GM23338 (cell line): ENCODE measurements around the gene SOX15. TPM values are rescaled to one million over a fixed set of nuclear protein-coding genes. Genes with fewer than 3 reads are reported as not detected.

ENCODE experiments used
- ATAC-seq: fragments of 200-7000 bp; cut with Tn5 transposase; 3 replicates; pipeline ENCODE4 v1.9.1; 2020
- DNase-seq: peaks from one replicate; pipeline ENCODE4 v3.0.0-alpha.2; 2015; ENCODE audit warnings: low spot score
- H2AFZ ChIP-seq: fragments of 200-600 bp; sonication (generic); 2 replicates; pipeline ENCODE4 v1.8.0; 2016; ENCODE audit warnings: antibody characterized with exemption, mild to moderate bottlenecking, moderate library complexity
- H3F3A ChIP-seq: fragments of 200-600 bp; sonication (generic); replicated peaks from 2 replicates; pipeline ENCODE4 v1.8.0; 2017; ENCODE audit warnings: antibody characterized with exemption, mixed run types, low read depth
- H3K27ac ChIP-seq: fragments of 200-600 bp; sonication (generic); 2 replicates; pipeline ENCODE4 v1.6.1; 2016; ENCODE audit warnings: low read depth
- H3K27me3 ChIP-seq: fragments of 200-600 bp; sonication (generic); 2 replicates; pipeline ENCODE4 v1.8.0; 2016; ENCODE audit warnings: mild to moderate bottlenecking, mixed run types, moderate library complexity; ENCODE audit not compliant: insufficient read depth
- H3K36me3 ChIP-seq: fragments of 200-600 bp; sonication (generic); 2 replicates; pipeline ENCODE4 v1.8.0; 2016; ENCODE audit warnings: mild to moderate bottlenecking; ENCODE audit not compliant: insufficient read depth
- H3K4me1 ChIP-seq: fragments of 200-600 bp; sonication (generic); 2 replicates; pipeline ENCODE4 v1.8.0; 2016; ENCODE audit warnings: mild to moderate bottlenecking, moderate library complexity; ENCODE audit not compliant: insufficient read depth
- H3K4me2 ChIP-seq: fragments of 200-600 bp; sonication (generic); 2 replicates; pipeline ENCODE4 v1.7.1; 2017; ENCODE audit warnings: mixed run types
- H3K4me3 ChIP-seq: fragments of 200-600 bp; sonication (generic); 2 replicates; pipeline ENCODE4 v1.6.1; 2016; ENCODE audit warnings: mixed run types
- H3K79me2 ChIP-seq: fragments of 200-600 bp; sonication (generic); replicated peaks from 2 replicates; pipeline ENCODE4 v1.8.0; 2017; ENCODE audit warnings: mild to moderate bottlenecking; ENCODE audit not compliant: insufficient read depth
- H3K9me2 ChIP-seq: fragments of 200-600 bp; sonication (generic); 2 replicates; pipeline ENCODE4 v1.8.0; 2017; ENCODE audit not compliant: insufficient read depth
- H4K20me1 ChIP-seq: fragments of 200-600 bp; sonication (generic); replicated peaks from 2 replicates; pipeline ENCODE4 v1.8.0; 2017; ENCODE audit warnings: mild to moderate bottlenecking; ENCODE audit not compliant: insufficient read depth
- H3K27ac Mint-ChIP-seq: 2 replicates; pipeline ENCODE4 v1.8.0; 2020; ENCODE audit warnings: inconsistent platforms, mild to moderate bottlenecking, moderate library complexity, mixed read lengths
- H3K27me3 Mint-ChIP-seq: 3 replicates; pipeline ENCODE4 v1.8.0; 2022; ENCODE audit warnings: low read depth, mild to moderate bottlenecking, moderate library complexity, mixed read lengths, inconsistent platforms; ENCODE audit not compliant: insufficient read depth, poor library complexity
- H3K36me3 Mint-ChIP-seq: 3 replicates; pipeline ENCODE4 v1.8.0; 2021; ENCODE audit warnings: low read depth, mild to moderate bottlenecking, inconsistent platforms, moderate library complexity, mixed read lengths
- H3K4me1 Mint-ChIP-seq: 3 replicates; pipeline ENCODE4 v1.8.0; 2020; ENCODE audit warnings: mild to moderate bottlenecking, inconsistent platforms, mixed read lengths
- H3K4me3 Mint-ChIP-seq: 3 replicates; pipeline ENCODE4 v1.8.0; 2021; ENCODE audit warnings: moderate library complexity, mild to moderate bottlenecking, inconsistent platforms, mixed read lengths
- H3K9me3 Mint-ChIP-seq: 3 replicates; pipeline ENCODE4 v1.8.0; 2020; ENCODE audit warnings: moderate library complexity, mild to moderate bottlenecking, inconsistent platforms, mixed read lengths
- CREB1 ChIP-seq: fragments of 250-450 bp; sonication (Bioruptor Pico); IDR thresholded peaks from 2 replicates; pipeline ENCODE4 v1.5.0; 2020; ENCODE audit warnings: low read depth, mild to moderate bottlenecking, moderate library complexity
- EZH2 ChIP-seq: fragments of 200-600 bp; sonication (generic); IDR thresholded peaks from one replicate; pipeline ENCODE4 v1.8.0; 2017; ENCODE audit warnings: antibody characterized with exemption, mild to moderate bottlenecking, low read depth; ENCODE audit not compliant: unreplicated experiment
- EZH2phosphoT487 ChIP-seq: fragments of 200-600 bp; sonication (generic); IDR thresholded peaks from one replicate; pipeline ENCODE4 v1.8.1; 2018; ENCODE audit warnings: antibody characterized with exemption; ENCODE audit not compliant: unreplicated experiment
- JUNB ChIP-seq: IDR thresholded peaks from one replicate; pipeline ENCODE4 v1.6.1; 2016; ENCODE audit warnings: antibody characterized with exemption; ENCODE audit not compliant: unreplicated experiment
- NANOG ChIP-seq: IDR thresholded peaks from 2 replicates; pipeline ENCODE4 v1.6.1; 2016; ENCODE audit warnings: antibody characterized with exemption, borderline replicate concordance
- POLR2AphosphoS5 ChIP-seq: IDR thresholded peaks from 2 replicates; pipeline ENCODE4 v1.6.1; 2016; ENCODE audit warnings: antibody characterized with exemption, low read depth
- STAT1 ChIP-seq: IDR thresholded peaks from one replicate; pipeline ENCODE4 v1.6.1; 2016; ENCODE audit warnings: antibody characterized with exemption; ENCODE audit not compliant: unreplicated experiment
- polyA plus RNA-seq: library from polyadenylated mRNA; unstranded; fragments of >200 nt; fragmentation: Nextera tagmentation; extraction: Ambion mirVana; gene quantifications from 2 replicates; pipeline ENCODE4 v1.2.1, GENCODE V29; 2016
- total RNA-seq: library from RNA; depleted of rRNA; stranded (reverse); fragments of >200 nt; shearing (Covaris generic); gene quantifications from 2 replicates; pipeline ENCODE4 v1.2.3, GENCODE V29; 2014
- TF ChIP-seq, protein P1 (sequence below): fragments of 250-450 bp; sonication (Bioruptor Pico); IDR thresholded peaks from 2 replicates; pipeline ENCODE4 v1.5.0; 2020; ENCODE audit warnings: mild to moderate bottlenecking, moderate library complexity
- TF ChIP-seq, protein P2 (sequence below), 2 experiments: fragments of 200-600 bp in 1 of 2; sonication (generic) in 1 of 2; conservative IDR thresholded peaks; 2 replicates each; pipeline versions ENCODE4 v1.5.1 to v1.6.1; 2016 to 2017; ENCODE audit warnings: antibody characterized with exemption in 2 of 2, low read depth in 2 of 2, mild to moderate bottlenecking in 2 of 2, moderate library complexity in 1 of 2
- TF ChIP-seq, protein P3 (sequence below): IDR thresholded peaks from 2 replicates; pipeline ENCODE4 v1.6.1; 2016; ENCODE audit warnings: antibody characterized with exemption

Gene SOX15
- total and polyA plus RNA-seq, 2 experiments from 2014 or later = 29.9 to 43.0 TPM

DNA sequence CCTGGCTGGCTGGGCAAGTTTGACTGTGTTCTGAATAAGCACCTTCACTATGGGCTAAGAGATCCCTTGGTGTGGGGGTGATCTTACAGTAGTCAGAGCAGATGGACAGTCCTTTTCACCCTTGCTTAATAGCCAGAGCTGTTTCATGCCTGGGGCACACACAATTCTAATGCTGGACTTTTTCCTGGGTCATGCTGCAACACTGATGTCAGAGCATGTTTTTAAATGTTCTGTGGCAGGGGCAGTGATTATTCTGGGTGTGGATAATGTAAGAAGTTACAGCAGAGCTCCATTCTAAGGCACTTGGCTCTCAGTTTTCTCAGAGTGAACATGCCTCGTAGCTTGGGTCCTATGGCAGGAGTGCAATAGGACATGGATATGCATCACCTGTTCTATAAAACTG, 14.4 kb downstream of the SOX15 start:
- Histone ChIP-seq H2AFZ (no peak overlapping the region), H3K27ac (peak overlapping the region; percentile 97), H3K4me3 (peak overlapping the region; percentile 100), H3K36me3 (peaks cover 46% of the 10 kb centered on the region), H3K4me2 (peak overlapping the region; percentile 100), H3F3A (peaks cover 83% of the 10 kb centered on the region), H3K79me2 (peaks cover 56% of the 10 kb centered on the region), H3K9me2 (no peaks in the 10 kb centered on the region), H3K4me1 (peaks cover 43% of the 10 kb centered on the region), H4K20me1 (peaks cover 40% of the 10 kb centered on the region), H3K27me3 (no peaks in the 10 kb centered on the region)
- peak overlapping the region; percentile 86 for H3K27ac Mint-ChIP-seq
- peak overlapping the region; percentile 90 for H3K4me3 Mint-ChIP-seq
- no peak for ATAC-seq
- peaks cover 64% of the 10 kb centered on the region for H3K4me1 Mint-ChIP-seq
- H3K36me3 Mint-ChIP-seq = peaks cover 90% of the 10 kb centered on the region
- DNase-seq = no peak
- no peak for TF ChIP-seq EZH2
- TF ChIP-seq, protein P1, sequence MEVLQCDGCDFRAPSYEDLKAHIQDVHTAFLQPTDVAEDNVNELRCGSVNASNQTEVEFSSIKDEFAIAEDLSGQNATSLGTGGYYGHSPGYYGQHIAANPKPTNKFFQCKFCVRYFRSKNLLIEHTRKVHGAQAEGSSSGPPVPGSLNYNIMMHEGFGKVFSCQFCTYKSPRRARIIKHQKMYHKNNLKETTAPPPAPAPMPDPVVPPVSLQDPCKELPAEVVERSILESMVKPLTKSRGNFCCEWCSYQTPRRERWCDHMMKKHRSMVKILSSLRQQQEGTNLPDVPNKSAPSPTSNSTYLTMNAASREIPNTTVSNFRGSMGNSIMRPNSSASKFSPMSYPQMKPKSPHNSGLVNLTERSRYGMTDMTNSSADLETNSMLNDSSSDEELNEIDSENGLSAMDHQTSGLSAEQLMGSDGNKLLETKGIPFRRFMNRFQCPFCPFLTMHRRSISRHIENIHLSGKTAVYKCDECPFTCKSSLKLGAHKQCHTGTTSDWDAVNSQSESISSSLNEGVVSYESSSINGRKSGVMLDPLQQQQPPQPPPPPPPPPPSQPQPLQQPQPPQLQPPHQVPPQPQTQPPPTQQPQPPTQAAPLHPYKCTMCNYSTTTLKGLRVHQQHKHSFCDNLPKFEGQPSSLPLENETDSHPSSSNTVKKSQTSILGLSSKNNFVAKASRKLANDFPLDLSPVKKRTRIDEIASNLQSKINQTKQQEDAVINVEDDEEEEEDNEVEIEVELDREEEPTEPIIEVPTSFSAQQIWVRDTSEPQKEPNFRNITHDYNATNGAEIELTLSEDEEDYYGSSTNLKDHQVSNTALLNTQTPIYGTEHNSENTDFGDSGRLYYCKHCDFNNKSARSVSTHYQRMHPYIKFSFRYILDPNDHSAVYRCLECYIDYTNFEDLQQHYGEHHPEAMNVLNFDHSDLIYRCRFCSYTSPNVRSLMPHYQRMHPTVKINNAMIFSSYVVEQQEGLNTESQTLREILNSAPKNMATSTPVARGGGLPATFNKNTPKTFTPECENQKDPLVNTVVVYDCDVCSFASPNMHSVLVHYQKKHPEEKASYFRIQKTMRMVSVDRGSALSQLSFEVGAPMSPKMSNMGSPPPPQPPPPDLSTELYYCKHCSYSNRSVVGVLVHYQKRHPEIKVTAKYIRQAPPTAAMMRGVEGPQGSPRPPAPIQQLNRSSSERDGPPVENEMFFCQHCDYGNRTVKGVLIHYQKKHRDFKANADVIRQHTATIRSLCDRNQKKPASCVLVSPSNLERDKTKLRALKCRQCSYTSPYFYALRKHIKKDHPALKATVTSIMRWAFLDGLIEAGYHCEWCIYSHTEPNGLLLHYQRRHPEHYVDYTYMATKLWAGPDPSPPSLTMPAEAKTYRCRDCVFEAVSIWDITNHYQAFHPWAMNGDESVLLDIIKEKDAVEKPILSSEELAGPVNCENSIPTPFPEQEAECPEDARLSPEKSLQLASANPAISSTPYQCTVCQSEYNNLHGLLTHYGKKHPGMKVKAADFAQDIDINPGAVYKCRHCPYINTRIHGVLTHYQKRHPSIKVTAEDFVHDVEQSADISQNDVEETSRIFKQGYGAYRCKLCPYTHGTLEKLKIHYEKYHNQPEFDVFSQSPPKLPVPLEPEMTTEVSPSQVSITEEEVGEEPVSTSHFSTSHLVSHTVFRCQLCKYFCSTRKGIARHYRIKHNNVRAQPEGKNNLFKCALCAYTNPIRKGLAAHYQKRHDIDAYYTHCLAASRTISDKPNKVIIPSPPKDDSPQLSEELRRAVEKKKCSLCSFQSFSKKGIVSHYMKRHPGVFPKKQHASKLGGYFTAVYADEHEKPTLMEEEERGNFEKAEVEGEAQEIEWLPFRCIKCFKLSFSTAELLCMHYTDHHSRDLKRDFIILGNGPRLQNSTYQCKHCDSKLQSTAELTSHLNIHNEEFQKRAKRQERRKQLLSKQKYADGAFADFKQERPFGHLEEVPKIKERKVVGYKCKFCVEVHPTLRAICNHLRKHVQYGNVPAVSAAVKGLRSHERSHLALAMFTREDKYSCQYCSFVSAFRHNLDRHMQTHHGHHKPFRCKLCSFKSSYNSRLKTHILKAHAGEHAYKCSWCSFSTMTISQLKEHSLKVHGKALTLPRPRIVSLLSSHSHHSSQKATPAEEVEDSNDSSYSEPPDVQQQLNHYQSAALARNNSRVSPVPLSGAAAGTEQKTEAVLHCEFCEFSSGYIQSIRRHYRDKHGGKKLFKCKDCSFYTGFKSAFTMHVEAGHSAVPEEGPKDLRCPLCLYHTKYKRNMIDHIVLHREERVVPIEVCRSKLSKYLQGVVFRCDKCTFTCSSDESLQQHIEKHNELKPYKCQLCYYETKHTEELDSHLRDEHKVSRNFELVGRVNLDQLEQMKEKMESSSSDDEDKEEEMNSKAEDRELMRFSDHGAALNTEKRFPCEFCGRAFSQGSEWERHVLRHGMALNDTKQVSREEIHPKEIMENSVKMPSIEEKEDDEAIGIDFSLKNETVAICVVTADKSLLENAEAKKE (CRISPR knock-in tag) = no peak
- TF ChIP-seq CREB1 (CRISPR knock-in tag) = no peak
- TF ChIP-seq, protein P2, sequence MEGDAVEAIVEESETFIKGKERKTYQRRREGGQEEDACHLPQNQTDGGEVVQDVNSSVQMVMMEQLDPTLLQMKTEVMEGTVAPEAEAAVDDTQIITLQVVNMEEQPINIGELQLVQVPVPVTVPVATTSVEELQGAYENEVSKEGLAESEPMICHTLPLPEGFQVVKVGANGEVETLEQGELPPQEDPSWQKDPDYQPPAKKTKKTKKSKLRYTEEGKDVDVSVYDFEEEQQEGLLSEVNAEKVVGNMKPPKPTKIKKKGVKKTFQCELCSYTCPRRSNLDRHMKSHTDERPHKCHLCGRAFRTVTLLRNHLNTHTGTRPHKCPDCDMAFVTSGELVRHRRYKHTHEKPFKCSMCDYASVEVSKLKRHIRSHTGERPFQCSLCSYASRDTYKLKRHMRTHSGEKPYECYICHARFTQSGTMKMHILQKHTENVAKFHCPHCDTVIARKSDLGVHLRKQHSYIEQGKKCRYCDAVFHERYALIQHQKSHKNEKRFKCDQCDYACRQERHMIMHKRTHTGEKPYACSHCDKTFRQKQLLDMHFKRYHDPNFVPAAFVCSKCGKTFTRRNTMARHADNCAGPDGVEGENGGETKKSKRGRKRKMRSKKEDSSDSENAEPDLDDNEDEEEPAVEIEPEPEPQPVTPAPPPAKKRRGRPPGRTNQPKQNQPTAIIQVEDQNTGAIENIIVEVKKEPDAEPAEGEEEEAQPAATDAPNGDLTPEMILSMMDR (conservative IDR thresholded peaks at IDR 0.05; ENCODE audit: low read depth in 2 of 2) = no peak
- no peak for TF ChIP-seq POLR2AphosphoS5
- TF ChIP-seq, protein P3, sequence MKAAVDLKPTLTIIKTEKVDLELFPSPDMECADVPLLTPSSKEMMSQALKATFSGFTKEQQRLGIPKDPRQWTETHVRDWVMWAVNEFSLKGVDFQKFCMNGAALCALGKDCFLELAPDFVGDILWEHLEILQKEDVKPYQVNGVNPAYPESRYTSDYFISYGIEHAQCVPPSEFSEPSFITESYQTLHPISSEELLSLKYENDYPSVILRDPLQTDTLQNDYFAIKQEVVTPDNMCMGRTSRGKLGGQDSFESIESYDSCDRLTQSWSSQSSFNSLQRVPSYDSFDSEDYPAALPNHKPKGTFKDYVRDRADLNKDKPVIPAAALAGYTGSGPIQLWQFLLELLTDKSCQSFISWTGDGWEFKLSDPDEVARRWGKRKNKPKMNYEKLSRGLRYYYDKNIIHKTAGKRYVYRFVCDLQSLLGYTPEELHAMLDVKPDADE = no peak
- TF ChIP-seq EZH2phosphoT487 = no peak
- TF ChIP-seq NANOG = no peak
- no peak for TF ChIP-seq STAT1
- no peak for TF ChIP-seq JUNB
- peaks cover 16% of the 10 kb centered on the region; the same call in 2 of the 3 replicates for H3K9me3 Mint-ChIP-seq
- peaks cover 56% of the 10 kb centered on the region for H3K27me3 Mint-ChIP-seq
